Neural crest cell (in vitro differentiated cells): ENCODE data around the gene CLDN24. TPM values are rescaled to one million over a fixed set of nuclear protein-coding genes. Genes with fewer than 3 reads are reported as not detected.

Source experiments
- DNase-seq: peaks from one replicate; pipeline ENCODE4 v3.0.0; 2021; ENCODE audit warnings: low read depth, mixed read lengths, low spot score
- H3K27ac Mint-ChIP-seq: one replicate; pipeline ENCODE4 v1.8.0; 2021; ENCODE audit warnings: mild to moderate bottlenecking, mixed read lengths; ENCODE audit not compliant: unreplicated experiment
- H3K27me3 Mint-ChIP-seq: 2 replicates; pipeline ENCODE4 v1.8.0; 2021; ENCODE audit warnings: low read depth, mild to moderate bottlenecking, mixed read lengths
- H3K36me3 Mint-ChIP-seq: 2 replicates; pipeline ENCODE4 v1.8.0; 2021; ENCODE audit warnings: low read depth, mild to moderate bottlenecking, mixed read lengths
- H3K4me1 Mint-ChIP-seq: 2 replicates; pipeline ENCODE4 v1.8.0; 2021; ENCODE audit warnings: mixed read lengths
- H3K4me3 Mint-ChIP-seq: one replicate; pipeline ENCODE4 v1.8.0; 2021; ENCODE audit warnings: mild to moderate bottlenecking, mixed read lengths
- H3K9me3 Mint-ChIP-seq: 2 replicates; pipeline ENCODE4 v1.8.0; 2021; ENCODE audit warnings: mixed read lengths
- total RNA-seq: library from RNA; stranded (reverse); gene quantifications from 2 replicates; pipeline ENCODE4 v1.2.1, GENCODE V29; 2021
- TF ChIP-seq, protein P1 (sequence below): fragments of 200-600 bp; sonication (generic); conservative IDR thresholded peaks from 2 replicates; pipeline ENCODE4 v1.5.0; 2021; ENCODE audit warnings: antibody characterized with exemption, mild to moderate bottlenecking

The CLDN24 gene
- total RNA-seq, 1 donor from 2014 or later: not detected

GRCh38 chr4:183356173-183356830 lies 34.1 kb upstream of the CLDN24 start:
- Mint-ChIP-seq H3K9me3 (no peaks in the 10 kb centered on the region), H3K4me1 (peaks cover 31% of the 10 kb centered on the region), H3K27ac (peak overlapping the region; percentile 84), H3K4me3 (no peak overlapping the region), H3K36me3 (no peaks in the 10 kb centered on the region), H3K27me3 (no peaks in the 10 kb centered on the region)
- TF ChIP-seq, protein P1, sequence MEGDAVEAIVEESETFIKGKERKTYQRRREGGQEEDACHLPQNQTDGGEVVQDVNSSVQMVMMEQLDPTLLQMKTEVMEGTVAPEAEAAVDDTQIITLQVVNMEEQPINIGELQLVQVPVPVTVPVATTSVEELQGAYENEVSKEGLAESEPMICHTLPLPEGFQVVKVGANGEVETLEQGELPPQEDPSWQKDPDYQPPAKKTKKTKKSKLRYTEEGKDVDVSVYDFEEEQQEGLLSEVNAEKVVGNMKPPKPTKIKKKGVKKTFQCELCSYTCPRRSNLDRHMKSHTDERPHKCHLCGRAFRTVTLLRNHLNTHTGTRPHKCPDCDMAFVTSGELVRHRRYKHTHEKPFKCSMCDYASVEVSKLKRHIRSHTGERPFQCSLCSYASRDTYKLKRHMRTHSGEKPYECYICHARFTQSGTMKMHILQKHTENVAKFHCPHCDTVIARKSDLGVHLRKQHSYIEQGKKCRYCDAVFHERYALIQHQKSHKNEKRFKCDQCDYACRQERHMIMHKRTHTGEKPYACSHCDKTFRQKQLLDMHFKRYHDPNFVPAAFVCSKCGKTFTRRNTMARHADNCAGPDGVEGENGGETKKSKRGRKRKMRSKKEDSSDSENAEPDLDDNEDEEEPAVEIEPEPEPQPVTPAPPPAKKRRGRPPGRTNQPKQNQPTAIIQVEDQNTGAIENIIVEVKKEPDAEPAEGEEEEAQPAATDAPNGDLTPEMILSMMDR: no peak
- DNase-seq: no peak

- H3K9me3 Mint-ChIP-seq: peaks cover 2% of the 10 kb centered on the region
- TF ChIP-seq, protein P1: no peak
- H3K27ac Mint-ChIP-seq: no peak overlapping the region
- no peaks in the 10 kb centered on the region for H3K36me3 Mint-ChIP-seq
- H3K27me3 Mint-ChIP-seq: no peaks in the 10 kb centered on the region
- H3K4me3 Mint-ChIP-seq: no peak overlapping the region
- no peak for DNase-seq
- peaks cover 37% of the 10 kb centered on the region for H3K4me1 Mint-ChIP-seq
Measured at GRCh38 chr4:183355405-183355804, 33.2 kb upstream of the CLDN24 start.

DNA sequence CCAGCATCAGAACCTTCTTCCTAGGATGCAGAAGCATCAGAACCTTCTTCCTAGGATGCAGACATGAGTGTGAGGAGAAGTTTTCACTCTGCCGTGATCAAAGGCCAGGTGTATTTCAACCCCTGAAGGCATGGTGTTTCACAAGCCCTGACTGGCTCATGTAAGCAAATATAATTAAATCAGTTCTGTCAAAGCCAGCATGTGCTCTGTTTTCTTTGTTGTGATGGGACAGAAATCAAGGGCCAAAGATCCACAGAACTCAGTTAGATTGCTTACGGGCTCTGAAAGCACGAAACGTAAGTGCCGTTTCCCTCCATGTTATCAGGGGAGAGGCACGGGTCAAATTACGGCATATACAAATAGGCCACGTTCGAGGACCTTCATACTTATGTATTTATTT lies 32.0 kb upstream of the CLDN24 start:
- no peaks in the 10 kb centered on the region for H3K36me3 Mint-ChIP-seq
- H3K4me3 Mint-ChIP-seq: no peak overlapping the region
- H3K4me1 Mint-ChIP-seq: peaks cover 34% of the 10 kb centered on the region
- no peaks in the 10 kb centered on the region for H3K27me3 Mint-ChIP-seq
- TF ChIP-seq, protein P1: no peak
- H3K27ac Mint-ChIP-seq: peak overlapping the region; percentile 0
- peaks cover 4% of the 10 kb centered on the region for H3K9me3 Mint-ChIP-seq
- DNase-seq: no peak

DNA sequence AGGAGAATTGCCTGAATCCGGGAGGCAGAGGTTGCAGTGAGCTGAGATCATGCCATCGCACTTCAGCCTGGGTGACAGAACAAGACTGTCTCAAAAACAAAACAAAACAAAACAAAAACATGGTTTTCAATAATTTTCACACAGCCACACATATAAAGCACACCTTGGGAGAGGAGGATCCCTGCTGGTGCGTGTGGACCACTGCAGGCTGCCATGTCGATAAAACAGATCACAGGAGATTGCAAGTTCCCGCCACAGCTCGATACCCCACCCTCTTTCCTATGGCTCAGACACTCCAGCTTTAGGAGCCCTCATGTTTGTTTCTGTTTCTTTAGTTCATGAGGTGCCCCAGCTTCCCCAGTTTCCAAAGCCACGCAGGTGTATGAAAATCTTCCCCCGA lies 31.3 kb upstream of the CLDN24 start:
- Mint-ChIP-seq H3K9me3 (peaks cover 4% of the 10 kb centered on the region), H3K4me1 (peaks cover 34% of the 10 kb centered on the region), H3K4me3 (no peak overlapping the region), H3K36me3 (no peaks in the 10 kb centered on the region), H3K27me3 (no peaks in the 10 kb centered on the region), H3K27ac (no peak overlapping the region)
- DNase-seq: no peak
- TF ChIP-seq, protein P1: no peak

- DNase-seq: no peak
- Mint-ChIP-seq H3K4me3 (no peak overlapping the region), H3K4me1 (peaks cover 31% of the 10 kb centered on the region), H3K27ac (no peak overlapping the region), H3K36me3 (no peaks in the 10 kb centered on the region), H3K27me3 (no peaks in the 10 kb centered on the region), H3K9me3 (peaks cover 4% of the 10 kb centered on the region)
- TF ChIP-seq, protein P1: no peak
Measured at GRCh38 chr4:183352546-183352945, 30.3 kb upstream of the CLDN24 start.
